NCI-H748 (cell line): Measurements from ENCODE around the gene UNC13C.

Experiments used
- DNase-seq: peaks from one replicate; lab custom pipeline; 2025; ENCODE audit not compliant: unreplicated experiment; lab: John Stamatoyannopoulos, UW

UNC13C gene

GRCh38 chr15:54289590-54290136, 311.4 kb downstream of the UNC13C start:
- no peak for DNase-seq

- no peak for DNase-seq
These were observed 320.2 kb downstream of the UNC13C start for GRCh38 chr15:54298396-54298795.

- DNase-seq = no peak
These were observed 326.1 kb downstream of the UNC13C start for GRCh38 chr15:54304321-54304720.

GRCh38 chr15:54305138-54305537, 326.9 kb downstream of the UNC13C start:
- no peak for DNase-seq

GRCh38 chr15:54307252-54307902, 329.1 kb downstream of the UNC13C start:
- DNase-seq = no peak

- DNase-seq = no peak
These were observed 329.7 kb downstream of the UNC13C start for GRCh38 chr15:54307926-54308325.

GRCh38 chr15:54312528-54312927, 334.3 kb downstream of the UNC13C start:
- no peak for DNase-seq

GRCh38 chr15:54321426-54321825, 343.2 kb downstream of the UNC13C start:
- DNase-seq = no peak

- DNase-seq = no peak
These were observed 344.1 kb downstream of the UNC13C start for GRCh38 chr15:54322341-54322740.

- no peak for DNase-seq
These were observed 367.1 kb downstream of the UNC13C start for GRCh38 chr15:54345301-54345700.

- no peak for DNase-seq
These were observed 367.6 kb downstream of the UNC13C start for GRCh38 chr15:54345827-54346226.

GRCh38 chr15:54347082-54347827, 369.0 kb downstream of the UNC13C start:
- no peak for DNase-seq

GRCh38 chr15:54353726-54354125, 375.5 kb downstream of the UNC13C start:
- DNase-seq = no peak

- no peak for DNase-seq
These were observed 376.1 kb downstream of the UNC13C start for GRCh38 chr15:54354341-54354740.

- DNase-seq = no peak
These were observed 386.7 kb downstream of the UNC13C start for GRCh38 chr15:54364961-54365360.

GRCh38 chr15:54373332-54373731, 395.1 kb downstream of the UNC13C start:
- no peak for DNase-seq

GRCh38 chr15:54374184-54374952, 396.1 kb downstream of the UNC13C start:
- no peak for DNase-seq

GRCh38 chr15:54387799-54388198, 409.6 kb downstream of the UNC13C start:
- no peak for DNase-seq

GRCh38 chr15:54388746-54389145, 410.5 kb downstream of the UNC13C start:
- DNase-seq = no peak

- no peak for DNase-seq
These were observed 432.2 kb downstream of the UNC13C start for GRCh38 chr15:54410481-54410880.

- DNase-seq = no peak
These were observed 445.9 kb downstream of the UNC13C start for GRCh38 chr15:54424171-54424570.

- no peak for DNase-seq
These were observed 450.4 kb downstream of the UNC13C start for GRCh38 chr15:54428596-54428995.
